ENCODE results near the gene COQ9. TPM values are rescaled to one million over a fixed set of nuclear protein-coding genes. Genes with fewer than 3 reads are reported as not detected.
"Not testable (repeated sequence)": the region's sequence is repeated elsewhere in the genome, so short reads cannot be mapped to it uniquely, and the experiment has no call there.

The COQ9 gene
- total RNA-seq, 1 donor from 2014 or later, result 55.8 TPM

GRCh38 chr16:57484515-57485005 is 37.3 kb downstream of the COQ9 start:
- DNase-seq (ENCODE audit: low read depth in 2 of 2), result no peak

- no peak for DNase-seq (ENCODE audit: low read depth in 2 of 2)
Measured at GRCh38 chr16:57485091-57485915, 38.0 kb downstream of the COQ9 start.

- DNase-seq (ENCODE audit: low read depth in 2 of 2), result peak; percentile 54 to 64
Measured at GRCh38 chr16:57485916-57486857, 38.9 kb downstream of the COQ9 start, which contains the start of gene DOK4. DOK4 (minus strand) TSS chr16:57486493; CDS start chr16:57479507, 6,986 bp downstream.

- no peak for DNase-seq (ENCODE audit: low read depth in 2 of 2)
Measured at GRCh38 chr16:57486858-57487834, 39.9 kb downstream of the COQ9 start.

GRCh38 chr16:57489229-57489628 is 42.0 kb downstream of the COQ9 start:
- DNase-seq (ENCODE audit: low read depth in 2 of 2), result no peak

GRCh38 chr16:57493767-57494166 is 46.5 kb downstream of the COQ9 start:
- DNase-seq (ENCODE audit: low read depth in 2 of 2), result no peak

GRCh38 chr16:57497121-57497520 is 49.8 kb downstream of the COQ9 start:
- no peak for DNase-seq (ENCODE audit: low read depth in 2 of 2)

GRCh38 chr16:57498031-57498430 is 50.8 kb downstream of the COQ9 start:
- no peak for DNase-seq (ENCODE audit: low read depth in 2 of 2)

GRCh38 chr16:57499941-57500340 is 52.7 kb downstream of the COQ9 start:
- not testable (repeated sequence) for DNase-seq (ENCODE audit: low read depth in 2 of 2)

- no peak for DNase-seq (ENCODE audit: low read depth in 2 of 2)
Measured at GRCh38 chr16:57500578-57501111, 53.4 kb downstream of the COQ9 start.

- DNase-seq (ENCODE audit: low read depth in 2 of 2), result no peak
Measured at GRCh38 chr16:57501492-57501891, 54.2 kb downstream of the COQ9 start.

GRCh38 chr16:57502048-57502775 is 54.9 kb downstream of the COQ9 start:
- DNase-seq (ENCODE audit: low read depth in 2 of 2), result no peak

GRCh38 chr16:57503366-57503765 is 56.1 kb downstream of the COQ9 start:
- no peak for DNase-seq (ENCODE audit: low read depth in 2 of 2)

GRCh38 chr16:57504001-57504400 is 56.7 kb downstream of the COQ9 start:
- no peak for DNase-seq (ENCODE audit: low read depth in 2 of 2)

GRCh38 chr16:57504491-57504890 is 57.2 kb downstream of the COQ9 start:
- no peak for DNase-seq (ENCODE audit: low read depth in 2 of 2)

GRCh38 chr16:57505169-57505568 is 57.9 kb downstream of the COQ9 start:
- DNase-seq (ENCODE audit: low read depth in 2 of 2), result no peak

- DNase-seq (ENCODE audit: low read depth in 2 of 2), result no peak
Measured at GRCh38 chr16:57507136-57508034, 60.1 kb downstream of the COQ9 start.

- no peak for DNase-seq (ENCODE audit: low read depth in 2 of 2)
Measured at GRCh38 chr16:57508035-57508425, 60.8 kb downstream of the COQ9 start.

All from lung microvascular endothelial cell (primary cell).